ENCODE data around the gene SLF1. TPM values are rescaled to one million over a fixed set of nuclear protein-coding genes. Genes with fewer than 3 reads are reported as not detected.

SLF1 gene
- total RNA-seq, 2 experiments from 2014 or later: 15.0 to 19.0 TPM

DNA sequence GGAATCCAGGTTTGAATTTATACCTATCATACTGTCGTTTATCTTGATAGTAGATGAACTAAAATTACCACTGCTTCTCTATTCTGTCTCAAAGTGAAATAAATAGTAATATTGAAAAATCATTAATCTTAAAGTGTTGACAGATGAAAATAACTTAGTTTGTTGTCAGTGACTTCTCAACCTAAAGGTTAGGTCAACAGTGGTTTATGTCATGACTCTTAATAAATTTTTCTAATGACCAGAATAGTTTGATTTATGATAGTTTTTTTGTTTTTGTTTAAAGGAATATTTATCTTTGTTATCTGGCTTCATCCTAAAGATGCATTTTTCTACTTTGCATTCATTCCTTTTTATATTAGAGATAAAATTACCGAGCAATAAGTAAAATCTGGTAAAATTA is 81.1 kb downstream of the SLF1 start:
- H3K4me1 Mint-ChIP-seq: peaks cover 13% of the 10 kb centered on the region
- no peaks in the 10 kb centered on the region for H3K9me3 Mint-ChIP-seq
- no peaks in the 10 kb centered on the region for H3K27me3 Mint-ChIP-seq
- peaks cover 2% of the 10 kb centered on the region for H3K36me3 Mint-ChIP-seq (ENCODE audit: low read depth)
- ChIA-PET CTCF (no interaction called here), POLR2A (no interaction called here)
- no peak overlapping the region for H3K4me3 Mint-ChIP-seq
- DNase-seq: no peak
- H3K27ac Mint-ChIP-seq: no peak overlapping the region

DNA sequence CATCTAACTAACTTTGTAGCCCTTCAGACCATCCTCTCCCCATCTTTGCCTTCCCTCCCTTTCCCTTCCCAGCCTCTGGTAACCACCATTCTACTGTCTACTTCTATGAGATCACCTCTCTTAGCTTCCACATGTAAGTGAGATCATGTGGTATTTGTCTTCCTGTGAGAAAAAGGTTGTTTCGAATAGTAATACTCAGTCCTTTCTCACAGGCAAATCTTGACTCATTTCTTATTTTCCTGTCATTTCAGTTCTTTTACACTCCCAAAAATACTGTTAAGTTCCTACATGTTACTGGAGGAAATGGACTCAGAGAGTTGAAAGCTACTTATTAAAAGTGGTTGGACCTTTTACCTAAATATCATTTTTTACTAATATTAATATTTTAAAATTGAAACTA is 82.1 kb downstream of the SLF1 start:
- ChIA-PET CTCF (no interaction called here), POLR2A (no interaction called here)
- Mint-ChIP-seq H3K4me3 (no peak overlapping the region), H3K9me3 (no peaks in the 10 kb centered on the region), H3K27me3 (no peaks in the 10 kb centered on the region), H3K27ac (no peak overlapping the region), H3K4me1 (peaks cover 13% of the 10 kb centered on the region), H3K36me3 (ENCODE audit: low read depth) (peaks cover 2% of the 10 kb centered on the region)
- no peak for DNase-seq

- Mint-ChIP-seq H3K36me3 (ENCODE audit: low read depth) (peaks cover 2% of the 10 kb centered on the region), H3K9me3 (no peaks in the 10 kb centered on the region), H3K4me1 (peaks cover 13% of the 10 kb centered on the region), H3K27ac (no peak overlapping the region), H3K27me3 (no peaks in the 10 kb centered on the region), H3K4me3 (no peak overlapping the region)
- no peak for DNase-seq
- POLR2A ChIA-PET: no interaction called here
- CTCF ChIA-PET: interaction anchor here (0.6 to 0.9 kb wide), 2 partner anchors 23 to 179 kb away, joined by 3 read pairs; no protein-coding TSS in a partner anchor
Observed at GRCh38 chr5:94702729-94703128, 84.3 kb downstream of the SLF1 start.

- no peak for DNase-seq
- H3K4me3 Mint-ChIP-seq: no peak overlapping the region
- no peaks in the 10 kb centered on the region for H3K27me3 Mint-ChIP-seq
- H3K36me3 Mint-ChIP-seq (ENCODE audit: low read depth): peaks cover 8% of the 10 kb centered on the region
- H3K9me3 Mint-ChIP-seq: no peaks in the 10 kb centered on the region
- POLR2A ChIA-PET: no interaction called here
- CTCF ChIA-PET: interaction anchor here (0.7 kb wide), 1 partner anchor 82 kb away, joined by 3 read pairs; no protein-coding TSS in a partner anchor
- peaks cover 11% of the 10 kb centered on the region for H3K4me1 Mint-ChIP-seq
- no peak overlapping the region for H3K27ac Mint-ChIP-seq
Observed at GRCh38 chr5:94705427-94705826, 87.0 kb downstream of the SLF1 start.

DNA sequence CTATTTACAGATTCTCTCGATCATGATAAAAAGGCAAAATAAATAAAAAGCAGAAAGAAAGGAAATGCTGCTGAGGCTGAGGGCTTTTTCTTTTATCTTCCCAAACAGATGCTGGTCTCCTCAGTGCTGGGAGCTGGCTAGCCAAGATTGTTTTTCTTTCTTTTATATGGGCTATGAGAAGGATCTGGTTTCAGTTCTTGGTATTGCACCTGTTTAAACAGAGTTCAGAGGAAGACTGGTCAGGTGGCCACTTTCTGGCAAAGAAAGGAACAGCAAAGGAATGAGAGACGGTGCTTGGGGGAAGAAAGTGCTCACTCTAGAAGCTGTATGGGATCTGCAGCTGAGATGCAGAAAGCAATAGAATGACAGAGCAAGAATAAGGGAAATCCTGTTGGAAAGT is 88.9 kb downstream of the SLF1 start:
- Mint-ChIP-seq H3K4me3 (no peak overlapping the region), H3K27me3 (no peaks in the 10 kb centered on the region), H3K27ac (no peak overlapping the region), H3K36me3 (ENCODE audit: low read depth) (peaks cover 12% of the 10 kb centered on the region), H3K9me3 (no peaks in the 10 kb centered on the region), H3K4me1 (peaks cover 9% of the 10 kb centered on the region)
- ChIA-PET CTCF (interaction anchor here (1.0 to 1.6 kb wide), 2 partner anchors 30 to 31 kb away, joined by 3 to 7 read pairs; no protein-coding TSS in a partner anchor), POLR2A (no interaction called here)
- DNase-seq: no peak

- H3K27me3 Mint-ChIP-seq: no peaks in the 10 kb centered on the region
- no peaks in the 10 kb centered on the region for H3K4me1 Mint-ChIP-seq
- H3K9me3 Mint-ChIP-seq: no peaks in the 10 kb centered on the region
- ChIA-PET POLR2A (no interaction called here), CTCF (interaction anchor here (1.3 kb wide), 1 partner anchor 26 kb away, joined by 5 read pairs; no protein-coding TSS in a partner anchor)
- no peak overlapping the region for H3K27ac Mint-ChIP-seq
- H3K4me3 Mint-ChIP-seq: no peak overlapping the region
- no peak for DNase-seq
- H3K36me3 Mint-ChIP-seq (ENCODE audit: low read depth): peaks cover 18% of the 10 kb centered on the region
Observed at GRCh38 chr5:94709277-94709676, 90.8 kb downstream of the SLF1 start.

DNA sequence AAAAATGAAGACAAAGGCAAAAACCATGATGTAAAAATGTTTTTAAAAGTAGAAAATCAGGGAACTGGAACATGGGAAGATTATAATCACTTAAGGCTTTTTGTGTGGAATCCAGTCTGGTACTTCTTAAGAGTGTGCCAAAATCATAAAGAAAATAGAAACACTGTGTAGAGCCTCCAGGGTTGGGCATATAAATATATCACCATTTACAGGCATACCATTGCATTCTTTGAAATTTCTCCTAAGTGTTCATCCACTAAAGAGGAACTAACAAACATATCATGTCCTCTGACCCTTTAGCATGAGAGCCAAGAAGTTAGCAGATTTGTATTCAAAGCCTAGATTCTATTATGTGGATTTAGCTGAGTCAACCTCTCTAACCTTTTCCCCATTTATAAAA is 93.3 kb downstream of the SLF1 start:
- ChIA-PET CTCF (interaction anchor here (0.7 to 1.0 kb wide), 2 partner anchors 11 to 84 kb away, joined by 3 read pairs; no protein-coding TSS in a partner anchor), POLR2A (no interaction called here)
- no peaks in the 10 kb centered on the region for H3K9me3 Mint-ChIP-seq
- H3K27ac Mint-ChIP-seq: no peak overlapping the region
- H3K4me1 Mint-ChIP-seq: no peaks in the 10 kb centered on the region
- peaks cover 18% of the 10 kb centered on the region for H3K36me3 Mint-ChIP-seq (ENCODE audit: low read depth)
- DNase-seq: no peak
- H3K4me3 Mint-ChIP-seq: no peak overlapping the region
- H3K27me3 Mint-ChIP-seq: no peaks in the 10 kb centered on the region

DNA sequence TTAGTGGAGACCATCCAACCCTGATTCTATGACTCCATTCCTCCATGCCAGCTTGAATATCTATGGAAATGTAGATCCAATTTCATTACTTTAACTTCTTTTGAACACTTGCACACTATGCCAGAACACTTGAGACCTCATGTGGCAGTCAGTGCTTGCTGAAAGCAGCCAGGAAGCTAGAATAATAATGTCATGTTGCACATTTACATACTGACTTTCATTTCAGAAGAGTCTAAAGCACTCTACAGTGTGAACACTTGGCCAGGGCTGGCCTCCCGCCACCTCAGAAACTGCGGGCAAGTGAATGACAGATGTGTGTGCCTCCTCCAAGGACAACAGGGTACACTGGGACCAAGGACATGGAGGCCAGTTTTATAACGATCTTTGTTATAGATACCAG is 97.3 kb downstream of the SLF1 start:
- Mint-ChIP-seq H3K36me3 (ENCODE audit: low read depth) (peaks cover 12% of the 10 kb centered on the region), H3K4me1 (no peaks in the 10 kb centered on the region)
- POLR2A ChIA-PET: no interaction called here

DNA sequence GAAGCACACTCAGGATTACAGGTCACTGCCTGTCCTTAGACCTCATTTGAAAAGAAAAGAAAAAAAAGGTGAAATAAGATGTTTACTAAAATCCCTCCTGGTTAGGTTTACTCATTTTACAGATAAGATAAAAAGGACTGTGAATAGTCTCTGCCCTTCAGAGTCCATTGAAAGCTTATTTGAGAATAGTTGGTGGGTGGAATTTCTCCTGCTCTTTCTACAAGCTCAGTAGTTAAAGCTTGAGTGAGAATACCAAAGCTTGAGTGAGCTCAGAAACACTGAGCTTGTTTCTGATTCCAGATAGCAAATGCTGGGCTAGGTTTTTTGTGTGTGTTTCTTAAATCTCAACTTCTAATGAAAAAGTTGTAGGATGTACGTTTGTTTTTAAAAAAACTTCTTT is 106.7 kb downstream of the SLF1 start:
- H3K9me3 Mint-ChIP-seq: no peaks in the 10 kb centered on the region

More for the DNA sequence above, 97.3 kb downstream of the SLF1 start:
- CTCF ChIA-PET: interaction anchor here (1.1 kb wide), 1 partner anchor 191 kb away, joined by 3 read pairs; no protein-coding TSS in a partner anchor
- H3K27me3 Mint-ChIP-seq: peaks cover 5% of the 10 kb centered on the region
- no peak for DNase-seq
- no peak overlapping the region for H3K27ac Mint-ChIP-seq
- no peaks in the 10 kb centered on the region for H3K9me3 Mint-ChIP-seq
- no peak overlapping the region for H3K4me3 Mint-ChIP-seq

GRCh38 chr5:94731471-94731870 is 113.0 kb downstream of the SLF1 start:
- Mint-ChIP-seq H3K4me3 (no peak overlapping the region), H3K9me3 (no peaks in the 10 kb centered on the region), H3K27me3 (no peaks in the 10 kb centered on the region), H3K36me3 (ENCODE audit: low read depth) (no peaks in the 10 kb centered on the region), H3K4me1 (peaks cover 3% of the 10 kb centered on the region), H3K27ac (no peak overlapping the region)
- DNase-seq: no peak
- ChIA-PET CTCF (no interaction called here), POLR2A (no interaction called here)

More for the DNA sequence above, 106.7 kb downstream of the SLF1 start:
- CTCF ChIA-PET: interaction anchor here (0.7 to 1.0 kb wide), 3 partner anchors 11 to 22 kb away, joined by 3 to 4 read pairs (median 3); no protein-coding TSS in a partner anchor
- H3K27me3 Mint-ChIP-seq: peaks cover 13% of the 10 kb centered on the region
- no peaks in the 10 kb centered on the region for H3K4me1 Mint-ChIP-seq
- no peak overlapping the region for H3K27ac Mint-ChIP-seq
- POLR2A ChIA-PET: no interaction called here
- H3K4me3 Mint-ChIP-seq: no peak overlapping the region
- no peak for DNase-seq
- no peaks in the 10 kb centered on the region for H3K36me3 Mint-ChIP-seq (ENCODE audit: low read depth)

DNA sequence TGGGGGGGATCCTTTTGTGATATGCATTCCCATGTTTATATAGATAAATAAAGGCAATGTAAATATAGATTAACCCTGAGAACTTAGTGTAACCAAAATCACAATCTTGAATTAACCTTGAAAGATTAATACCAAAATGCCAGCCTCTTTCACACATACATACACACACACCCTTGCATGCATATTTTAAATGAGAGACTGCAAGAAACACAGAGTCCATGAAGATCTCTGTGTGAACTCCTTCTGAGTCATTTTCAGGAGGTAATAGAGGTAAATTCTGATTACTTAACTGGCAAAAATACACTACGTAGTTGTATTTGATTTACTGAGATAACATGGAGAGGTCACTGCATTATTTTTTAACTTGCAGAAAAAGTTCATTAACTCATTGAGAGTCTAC is 118.0 kb downstream of the SLF1 start:
- POLR2A ChIA-PET: no interaction called here
- CTCF ChIA-PET: interaction anchor here (1.0 to 1.7 kb wide), 3 partner anchors 13 to 211 kb away, joined by 4 to 5 read pairs (median 5); no protein-coding TSS in a partner anchor
- Mint-ChIP-seq H3K27ac (no peak overlapping the region), H3K9me3 (no peaks in the 10 kb centered on the region), H3K4me3 (no peak overlapping the region), H3K27me3 (no peaks in the 10 kb centered on the region), H3K4me1 (no peaks in the 10 kb centered on the region), H3K36me3 (ENCODE audit: low read depth) (no peaks in the 10 kb centered on the region)
- DNase-seq: no peak

GRCh38 chr5:94740286-94740685 is 121.8 kb downstream of the SLF1 start:
- Mint-ChIP-seq H3K4me3 (no peak overlapping the region), H3K27me3 (no peaks in the 10 kb centered on the region), H3K4me1 (no peaks in the 10 kb centered on the region), H3K9me3 (no peaks in the 10 kb centered on the region), H3K27ac (no peak overlapping the region), H3K36me3 (ENCODE audit: low read depth) (no peaks in the 10 kb centered on the region)
- ChIA-PET POLR2A (no interaction called here), CTCF (no interaction called here)
- DNase-seq: no peak

DNA sequence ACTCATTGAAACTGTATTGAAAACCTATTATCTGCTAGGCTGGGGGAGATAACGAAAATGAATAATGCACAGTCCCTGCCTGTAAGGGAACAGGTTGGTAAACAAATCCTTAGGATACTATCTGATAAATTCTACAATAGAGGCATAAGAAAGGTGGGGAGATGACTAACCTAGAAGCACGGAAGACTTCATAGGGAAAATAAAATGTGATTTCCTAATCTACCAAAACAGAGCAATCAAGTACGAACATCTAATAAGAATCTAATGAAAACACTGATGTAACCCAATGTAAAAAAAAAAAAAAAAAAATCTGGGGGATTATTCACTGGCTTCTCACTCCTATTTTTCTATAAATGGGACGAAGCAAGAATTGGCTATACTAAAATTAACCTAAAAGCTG is 124.4 kb downstream of the SLF1 start:
- H3K36me3 Mint-ChIP-seq (ENCODE audit: low read depth): no peaks in the 10 kb centered on the region

DNA sequence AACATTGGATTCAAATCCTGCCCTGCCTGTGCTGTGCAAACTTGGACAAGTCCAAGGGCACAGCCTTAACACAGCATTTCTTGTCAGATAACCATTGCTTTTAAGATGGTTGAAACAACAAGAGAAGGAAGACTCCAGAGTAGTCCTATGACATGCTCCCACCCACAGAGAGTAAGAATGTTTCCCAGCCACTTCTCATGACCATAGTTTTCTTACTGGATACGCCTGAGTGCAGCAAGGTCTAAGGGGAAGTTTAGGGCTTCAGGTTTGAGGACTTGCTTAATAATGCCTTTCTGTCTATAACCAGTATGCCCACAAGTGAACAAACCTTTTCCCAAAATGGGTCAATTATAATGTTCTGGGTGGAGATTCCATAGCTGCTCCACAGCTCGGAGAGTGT is 126.4 kb downstream of the SLF1 start:
- POLR2A ChIA-PET: no interaction called here

More for the DNA sequence above, 124.4 kb downstream of the SLF1 start:
- no peak for DNase-seq
- CTCF ChIA-PET: interaction anchor here (0.7 to 1.0 kb wide), 3 partner anchors 68 to 186 kb away, joined by 3 to 5 read pairs (median 3); no protein-coding TSS in a partner anchor
- H3K27me3 Mint-ChIP-seq: no peaks in the 10 kb centered on the region
- H3K9me3 Mint-ChIP-seq: no peaks in the 10 kb centered on the region
- H3K27ac Mint-ChIP-seq: no peak overlapping the region
- H3K4me1 Mint-ChIP-seq: no peaks in the 10 kb centered on the region
- no peak overlapping the region for H3K4me3 Mint-ChIP-seq
- POLR2A ChIA-PET: no interaction called here

More for the DNA sequence above, 126.4 kb downstream of the SLF1 start:
- Mint-ChIP-seq H3K27ac (no peak overlapping the region), H3K27me3 (no peaks in the 10 kb centered on the region), H3K36me3 (ENCODE audit: low read depth) (no peaks in the 10 kb centered on the region), H3K4me3 (no peak overlapping the region), H3K9me3 (no peaks in the 10 kb centered on the region), H3K4me1 (peaks cover 2% of the 10 kb centered on the region)
- no peak for DNase-seq
- CTCF ChIA-PET: interaction anchor here (0.9 kb wide), 1 partner anchor 27 kb away, joined by 3 read pairs; no protein-coding TSS in a partner anchor
